KG1 (cell line): ENCODE measurements around the gene FOXE1.

Experiments
- DNase-seq: peaks from one replicate; lab custom pipeline; 2025; lab: John Stamatoyannopoulos, UW

The FOXE1 gene

DNA sequence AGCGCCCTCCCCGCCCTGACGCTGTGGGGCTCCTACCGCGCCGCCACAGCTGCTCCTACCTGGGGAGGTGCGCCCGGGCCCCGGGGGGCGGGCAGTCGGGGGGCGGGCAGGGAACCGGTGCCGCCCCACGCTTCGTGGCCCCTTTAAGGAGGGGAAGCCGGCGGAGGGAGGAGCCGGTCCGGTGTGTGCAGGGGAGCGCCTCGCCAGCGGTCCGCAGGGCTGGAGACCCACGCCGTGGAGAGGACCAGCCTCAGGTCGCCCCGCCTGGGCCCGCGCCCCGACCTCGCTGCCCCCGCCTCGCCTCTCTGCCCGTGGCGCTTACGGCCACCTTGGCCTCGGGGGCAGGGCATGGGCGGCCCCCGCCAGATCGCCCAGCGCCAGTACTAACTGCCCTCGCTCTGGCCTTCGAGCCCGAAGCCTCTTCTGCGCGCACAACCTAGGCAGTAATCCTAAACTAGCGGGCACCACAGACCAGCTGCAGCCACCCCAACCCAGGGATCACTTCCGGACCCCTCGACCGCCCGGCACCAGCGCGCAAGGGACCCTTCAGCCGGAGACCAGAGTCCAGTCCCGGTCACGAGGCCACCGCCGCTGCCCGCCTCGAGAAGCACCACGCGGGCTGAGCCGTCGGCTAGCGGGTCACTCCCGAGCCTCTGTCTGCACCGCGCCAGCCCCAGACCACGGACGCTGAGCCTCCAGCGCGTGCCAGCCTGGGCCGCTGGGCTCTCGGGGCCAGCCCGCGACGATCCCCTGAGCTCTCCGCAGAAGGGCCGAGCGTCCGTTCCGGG is at the start of gene FOXE1:
FOXE1 (plus strand) TSS at position 171 of the 788 bp plus-strand sequence. CDS start 689 bp downstream, outside the sequence.
- no peak for DNase-seq

DNA sequence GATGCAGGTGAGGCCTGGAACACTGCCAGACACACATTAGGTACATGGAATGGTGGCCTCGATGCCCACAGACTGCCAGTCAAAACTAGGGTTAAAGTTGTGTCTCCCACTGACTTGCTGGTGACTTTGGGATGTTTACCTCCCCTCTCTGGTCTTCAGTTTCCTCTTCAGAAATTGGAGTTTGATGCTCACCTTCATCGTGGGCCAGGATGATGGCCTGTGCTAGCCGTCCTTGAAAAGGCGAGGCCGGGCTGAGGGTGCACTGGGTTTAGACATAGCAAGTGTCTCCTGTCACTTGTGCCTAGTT is 49.0 kb upstream of the FOXE1 start:
- no peak for DNase-seq

DNA sequence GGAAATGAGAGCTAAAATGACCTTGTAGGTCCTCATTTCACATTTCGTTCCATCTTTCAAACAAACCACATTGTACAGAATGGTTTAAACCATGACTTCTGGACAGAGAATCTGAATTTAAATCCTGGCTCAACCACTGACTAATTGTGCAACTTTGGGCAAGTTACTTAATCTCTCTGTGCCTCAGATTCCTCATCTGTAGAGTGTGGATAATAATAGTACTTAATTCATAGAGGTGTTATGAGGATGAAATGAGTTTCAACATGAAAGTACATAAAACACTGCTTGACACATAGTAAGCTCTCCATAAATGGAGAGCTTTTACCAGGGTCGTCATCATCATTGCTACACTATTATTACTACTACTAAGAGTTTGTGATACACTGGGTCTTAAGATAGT is 46.3 kb upstream of the FOXE1 start:
- DNase-seq = no peak

DNA sequence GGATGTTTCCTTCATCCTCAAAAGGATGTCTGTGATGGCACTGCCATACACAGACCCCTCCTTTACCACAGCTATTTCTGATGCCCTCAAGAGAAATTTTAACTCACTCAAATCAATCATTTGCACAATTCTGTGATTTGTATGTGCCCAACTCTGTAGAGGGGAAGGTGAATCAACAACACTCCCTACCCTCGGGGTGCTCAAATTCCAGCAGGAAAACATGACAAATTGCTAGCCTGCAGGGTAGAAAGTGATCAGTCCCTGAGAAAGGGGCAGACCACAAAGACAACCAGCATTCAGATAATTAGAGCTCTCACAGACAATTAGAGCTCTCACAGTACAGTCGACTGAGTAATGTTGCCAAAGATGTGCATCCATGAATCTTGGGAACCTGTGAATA is 45.3 kb upstream of the FOXE1 start:
- no peak for DNase-seq

DNA sequence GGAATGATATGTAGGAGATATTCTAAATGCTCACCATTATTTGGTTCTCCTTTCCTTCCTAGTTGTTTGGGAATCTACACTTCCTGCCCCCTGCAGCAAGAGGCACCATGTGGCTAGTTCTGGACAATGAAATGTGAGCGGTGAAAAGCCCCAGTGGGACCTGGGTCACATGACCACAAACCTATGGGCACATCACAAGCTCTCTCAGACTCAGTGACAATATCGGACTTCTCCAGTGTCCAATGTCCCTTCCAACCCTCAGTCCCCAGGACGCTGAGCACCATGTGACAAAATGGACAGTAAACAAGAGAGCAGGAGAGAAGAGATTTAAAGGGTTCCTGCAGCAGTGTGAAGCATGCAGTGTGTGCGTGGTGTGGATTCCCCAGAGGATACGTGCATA is 44.6 kb upstream of the FOXE1 start:
- DNase-seq = no peak

DNA sequence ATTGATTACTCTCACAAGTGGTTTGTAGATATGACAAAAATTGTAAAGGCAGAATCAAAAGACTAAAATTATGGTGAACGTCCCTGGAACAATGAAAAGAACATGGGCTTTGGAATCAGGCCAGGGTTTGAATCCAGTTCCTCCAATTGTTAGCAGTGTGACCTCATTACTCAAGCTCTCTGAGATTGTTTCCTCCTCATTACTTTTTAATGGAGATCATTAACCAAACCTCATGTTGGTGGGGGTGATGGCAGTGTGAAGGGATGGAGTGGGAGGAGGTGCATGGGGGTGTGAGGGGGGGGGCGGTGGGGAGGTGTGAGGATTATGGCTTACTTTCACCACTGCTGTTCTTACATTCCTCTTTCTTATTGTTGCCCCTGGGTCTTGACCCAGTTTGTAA is 44.1 kb upstream of the FOXE1 start:
- DNase-seq = no peak

DNA sequence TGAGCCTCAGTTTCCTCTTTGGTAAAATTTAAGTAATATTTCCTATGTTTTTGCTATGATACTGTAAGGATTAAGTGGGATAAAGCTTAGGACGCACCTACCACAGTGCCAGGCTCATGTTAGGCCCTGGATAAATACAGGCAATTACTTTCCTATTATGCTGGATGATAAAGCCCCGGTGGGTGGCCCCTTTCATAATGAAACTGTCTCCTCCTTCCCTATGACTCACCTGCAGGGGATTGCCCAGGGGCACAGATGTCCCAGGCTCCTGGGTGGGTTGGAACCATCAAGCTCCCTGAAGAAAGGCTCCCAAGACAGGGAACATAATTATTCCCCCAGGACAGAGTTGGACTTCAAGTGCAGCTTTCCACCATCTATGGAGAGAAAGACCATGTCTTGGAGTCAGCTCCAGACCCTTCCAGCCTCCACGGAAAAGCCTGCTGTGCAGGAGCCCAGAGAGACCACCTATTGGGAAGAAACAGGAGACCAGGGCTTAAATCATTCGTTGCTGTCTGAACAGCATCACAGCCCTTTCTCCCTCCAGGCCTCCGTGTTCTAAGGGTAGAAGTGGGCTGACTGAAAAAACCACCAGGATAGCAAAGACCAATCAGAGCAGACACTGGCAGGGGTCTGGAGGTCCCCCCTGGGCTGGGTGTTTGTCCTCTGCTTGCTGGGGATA is 43.2 kb upstream of the FOXE1 start:
- no peak for DNase-seq

DNA sequence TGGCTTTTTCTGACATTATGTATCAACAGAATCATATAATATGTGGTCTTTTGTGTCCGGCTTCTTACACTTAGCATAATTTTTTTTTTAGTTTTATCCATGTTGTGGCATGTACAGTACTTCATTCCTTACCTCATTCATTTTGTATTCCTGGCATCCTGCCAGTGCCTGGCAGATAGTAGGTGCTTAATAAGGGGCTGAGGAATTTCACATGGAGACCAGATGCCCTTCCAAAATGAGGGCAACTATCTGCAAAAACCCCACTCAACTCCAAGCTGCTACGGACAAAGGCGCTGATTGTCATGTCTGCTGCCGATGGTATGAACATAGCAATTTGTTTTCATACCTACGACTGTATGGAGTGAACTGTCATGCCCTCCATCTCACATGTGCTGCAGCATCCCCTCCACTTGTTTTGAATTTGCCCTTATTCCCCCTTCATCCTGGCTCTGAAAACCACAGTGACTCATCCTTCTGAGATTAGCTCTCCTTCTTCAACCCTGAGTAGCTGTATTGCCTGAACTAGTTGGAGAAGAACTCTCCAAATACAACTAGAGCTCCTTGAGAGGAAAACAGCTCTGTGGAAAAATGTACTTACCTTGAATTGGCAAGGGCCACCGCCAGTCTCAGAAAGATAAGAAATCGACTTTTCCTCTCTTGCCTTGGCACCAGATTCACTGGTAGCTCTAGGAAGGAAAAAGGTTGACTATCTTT is 41.3 kb upstream of the FOXE1 start:
- no peak for DNase-seq

DNA sequence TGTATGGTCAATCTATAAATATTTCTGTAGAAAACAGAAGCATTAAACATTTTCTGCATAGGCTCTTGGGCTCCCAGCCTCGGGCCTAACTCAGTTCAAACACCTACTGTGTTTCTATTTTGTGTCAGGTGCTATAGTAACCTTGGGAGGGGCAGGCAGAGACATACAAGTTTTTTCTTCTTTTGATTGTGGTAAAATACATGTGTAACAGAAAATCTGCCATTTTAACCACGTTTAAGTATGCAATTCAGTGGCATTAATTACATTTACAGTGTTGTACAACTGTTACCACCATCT is 40.8 kb upstream of the FOXE1 start:
- DNase-seq = no peak

DNA sequence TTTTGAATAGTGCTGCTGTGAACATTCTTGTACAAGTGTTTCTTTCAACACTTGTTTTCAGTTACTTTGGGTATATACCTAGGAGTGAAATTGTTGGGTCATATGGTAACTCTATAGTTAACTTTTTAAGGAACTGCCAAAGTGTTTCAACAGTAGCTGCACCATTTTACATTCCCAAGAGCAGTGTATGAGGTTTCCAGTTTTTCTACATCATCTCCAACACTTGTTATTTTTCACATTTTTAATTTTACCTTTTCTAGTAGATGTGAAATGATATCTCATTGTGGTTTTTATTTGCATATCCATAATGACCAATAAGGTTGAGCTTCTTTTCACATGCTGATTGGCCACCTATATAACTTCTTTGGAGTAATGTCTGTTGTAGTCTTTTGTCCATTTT is 40.0 kb upstream of the FOXE1 start:
- DNase-seq = no peak

DNA sequence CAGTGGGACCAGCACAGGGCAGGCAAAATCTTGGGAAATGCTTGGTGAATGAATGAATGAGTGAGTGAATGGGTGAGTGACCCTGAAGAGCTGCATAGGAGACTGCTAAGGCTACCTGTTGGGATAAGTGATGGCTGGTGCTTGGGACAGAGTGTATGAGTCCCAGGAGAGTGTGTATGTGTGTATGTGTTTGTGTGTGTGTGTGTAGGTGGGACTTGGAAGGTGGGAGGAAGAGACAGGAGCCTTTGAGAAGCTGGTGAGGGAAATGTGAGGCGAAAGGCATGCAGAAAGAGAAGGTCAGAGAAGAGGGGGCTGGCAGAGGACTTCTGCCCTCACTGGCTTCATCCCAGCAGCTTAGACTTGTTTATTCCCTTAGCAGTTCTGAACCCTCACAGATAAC is 33.3 kb upstream of the FOXE1 start:
- no peak for DNase-seq

DNA sequence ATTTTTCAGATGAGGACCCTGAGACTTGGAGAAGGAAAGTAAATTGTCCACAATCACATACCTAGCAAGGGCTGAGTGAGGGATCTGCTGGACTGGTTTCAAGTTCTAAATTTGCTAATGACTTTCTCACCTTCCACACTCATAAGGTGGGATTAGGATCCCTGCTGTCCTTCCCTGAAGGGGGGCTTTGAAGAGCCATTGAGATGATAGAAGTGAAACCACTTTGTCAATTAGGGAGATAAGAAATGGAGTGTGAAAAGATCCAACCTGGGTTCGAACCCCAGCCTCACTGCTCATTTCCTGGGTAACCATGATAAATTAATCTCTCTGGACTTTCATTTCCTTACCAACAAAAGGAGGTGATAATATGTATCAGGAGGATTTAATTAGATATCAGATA is 32.7 kb upstream of the FOXE1 start:
- no peak for DNase-seq

DNA sequence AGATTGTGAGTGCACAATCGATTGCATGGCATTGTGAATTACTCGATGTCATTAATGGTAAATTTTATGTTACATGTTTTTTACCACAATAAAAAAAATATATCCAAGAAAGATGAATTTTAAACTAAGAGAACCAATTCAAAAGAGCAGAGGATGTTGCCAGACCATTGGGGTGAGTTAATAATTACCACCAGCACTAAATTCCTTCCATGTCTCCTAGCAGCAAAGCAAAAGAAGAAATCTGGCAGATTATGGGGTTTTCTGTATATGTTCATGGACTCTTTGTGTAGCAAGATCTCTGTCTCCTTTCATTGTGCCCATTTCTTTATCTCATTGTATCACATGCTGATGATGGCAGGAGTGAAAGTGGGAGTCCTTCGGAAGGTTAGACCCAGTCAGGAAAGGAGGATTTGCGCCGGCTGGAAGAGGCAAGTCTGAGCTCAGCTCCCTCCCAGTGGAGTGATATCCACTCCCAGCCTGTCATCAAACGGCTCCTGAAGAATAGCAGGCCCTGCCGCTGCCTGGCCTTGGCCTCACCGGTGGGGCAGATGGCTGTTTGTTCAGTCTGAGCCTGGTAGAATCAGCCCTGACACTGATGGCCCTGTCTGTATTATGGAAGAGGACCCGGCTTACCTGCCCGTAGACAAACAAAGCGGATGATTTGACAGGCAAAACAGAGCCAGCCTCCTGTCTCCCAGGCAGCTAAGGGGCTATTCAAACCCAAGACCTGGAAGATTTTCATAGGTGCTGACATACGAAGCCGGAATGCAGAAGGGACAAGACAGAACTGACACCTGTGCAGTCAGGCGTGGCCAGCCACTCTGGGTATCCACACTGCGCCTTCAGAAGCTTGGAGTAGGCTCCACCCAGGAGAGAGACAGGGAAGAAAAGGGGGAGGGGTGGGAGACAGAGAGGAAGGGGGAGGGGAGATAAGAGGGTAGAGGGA is 21.9 kb upstream of the FOXE1 start:
- no peak for DNase-seq

DNA sequence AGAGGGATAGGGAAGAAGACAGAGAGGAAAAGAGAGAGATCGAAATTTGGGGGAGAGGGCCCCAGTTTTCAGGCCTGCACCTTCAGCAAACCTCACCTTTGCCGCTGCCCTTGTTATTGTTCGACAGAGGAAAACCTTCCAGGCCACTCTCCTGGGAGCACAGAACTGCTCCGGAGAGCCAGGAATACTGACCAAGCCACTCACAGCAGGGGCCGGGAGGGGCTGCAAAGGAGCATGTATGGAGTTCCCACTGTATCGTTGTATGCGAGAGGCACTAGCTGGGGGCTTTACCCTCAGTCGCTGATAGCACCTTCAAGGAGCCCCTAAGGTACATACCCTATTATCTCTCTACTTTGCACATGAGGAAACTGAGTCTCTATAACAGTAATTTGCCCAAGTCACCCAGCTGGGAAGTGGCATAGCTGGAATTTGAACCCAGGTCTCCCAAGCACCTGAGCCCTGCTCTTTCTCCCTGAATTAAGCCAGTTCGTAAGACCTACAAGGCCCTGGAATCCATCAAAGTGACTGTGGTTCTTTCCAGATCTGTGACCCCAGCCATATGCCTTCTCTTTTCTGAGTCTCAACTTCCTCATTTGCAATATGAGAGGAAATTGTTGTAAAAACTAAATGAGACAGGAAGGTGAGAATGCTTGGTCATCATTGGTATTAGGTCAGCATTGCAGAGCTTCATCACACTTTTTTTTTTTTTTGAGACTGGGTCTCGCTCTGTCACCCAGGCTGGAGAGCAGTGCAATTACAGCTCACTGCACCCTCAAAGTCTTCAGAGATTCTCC is 21.0 kb upstream of the FOXE1 start:
- DNase-seq = no peak

DNA sequence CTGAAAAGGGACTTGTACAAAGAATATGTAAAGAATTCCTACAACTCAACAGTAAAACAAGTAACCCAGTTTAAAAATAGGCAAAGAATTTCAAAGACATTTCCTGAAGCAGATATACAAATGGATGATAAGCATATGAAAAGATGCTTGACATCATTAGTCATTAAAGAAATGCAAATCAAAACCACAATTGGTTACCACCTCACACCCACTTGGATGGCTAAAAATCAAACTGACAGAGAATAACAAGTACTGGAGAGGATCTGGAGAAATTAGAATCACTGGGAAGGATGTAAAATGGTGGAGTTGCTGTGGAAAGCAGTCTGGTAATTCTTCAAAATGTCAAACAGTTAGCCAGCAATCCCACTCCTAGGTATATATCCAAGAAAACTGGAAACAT is 12.5 kb upstream of the FOXE1 start:
- DNase-seq = no peak

DNA sequence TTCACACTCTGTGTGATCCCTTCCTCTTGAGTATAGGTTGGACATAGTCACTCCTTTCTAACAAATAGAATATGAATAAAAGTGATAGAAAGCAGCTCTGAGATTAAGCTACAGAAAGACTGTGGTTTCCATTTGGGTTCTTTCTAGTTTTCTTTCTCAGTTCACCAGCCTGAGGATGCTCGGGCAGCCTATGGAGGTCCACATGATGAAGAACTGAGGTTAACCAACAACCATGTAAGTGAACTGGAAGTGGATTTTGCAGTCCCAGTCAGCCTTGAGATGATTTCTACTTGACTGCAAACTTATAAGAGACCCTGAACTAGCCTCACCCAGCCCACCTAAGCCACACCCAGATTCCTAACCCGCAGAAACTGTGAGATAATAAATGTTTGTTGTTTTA is 10.1 kb upstream of the FOXE1 start:
- no peak for DNase-seq

DNA sequence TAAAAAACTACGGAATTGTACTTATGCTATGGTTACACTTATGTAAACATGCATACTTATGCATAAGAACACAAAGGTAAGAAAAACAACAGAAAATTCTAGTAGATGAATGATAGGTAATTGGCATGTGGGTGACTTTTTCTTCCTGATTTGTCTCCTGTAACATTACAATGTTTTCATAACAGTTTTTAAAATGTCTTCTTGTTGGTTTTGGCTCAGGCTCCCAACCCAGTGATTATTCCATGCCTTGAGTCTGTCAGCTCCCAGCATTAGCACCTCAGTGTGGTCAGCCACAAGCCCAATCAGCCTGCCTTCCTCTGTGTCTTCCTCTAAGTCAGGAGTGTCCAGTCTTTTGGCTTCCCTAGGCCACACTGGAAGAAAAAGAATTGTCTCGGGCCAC is 7.9 kb upstream of the FOXE1 start:
- no peak for DNase-seq

DNA sequence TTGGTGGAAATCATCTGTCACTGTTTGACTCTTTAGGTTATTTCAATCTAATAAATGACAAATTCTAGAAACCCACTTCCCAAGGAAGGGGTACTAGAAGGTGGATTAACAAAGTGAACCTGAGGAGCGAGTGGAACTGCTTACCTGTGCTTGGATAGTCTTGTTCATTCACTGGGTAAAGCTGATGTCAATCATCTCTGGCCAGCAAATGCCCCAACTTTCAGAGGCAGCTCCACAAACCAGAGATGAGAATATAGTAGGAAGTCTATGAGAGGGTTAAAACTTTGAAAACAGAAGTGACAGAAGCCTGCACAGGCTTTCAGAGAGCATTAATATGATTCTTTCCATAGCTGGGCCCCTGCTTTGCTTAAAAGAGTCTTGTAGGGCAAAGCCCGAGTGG is 7.3 kb upstream of the FOXE1 start:
- DNase-seq = no peak

DNA sequence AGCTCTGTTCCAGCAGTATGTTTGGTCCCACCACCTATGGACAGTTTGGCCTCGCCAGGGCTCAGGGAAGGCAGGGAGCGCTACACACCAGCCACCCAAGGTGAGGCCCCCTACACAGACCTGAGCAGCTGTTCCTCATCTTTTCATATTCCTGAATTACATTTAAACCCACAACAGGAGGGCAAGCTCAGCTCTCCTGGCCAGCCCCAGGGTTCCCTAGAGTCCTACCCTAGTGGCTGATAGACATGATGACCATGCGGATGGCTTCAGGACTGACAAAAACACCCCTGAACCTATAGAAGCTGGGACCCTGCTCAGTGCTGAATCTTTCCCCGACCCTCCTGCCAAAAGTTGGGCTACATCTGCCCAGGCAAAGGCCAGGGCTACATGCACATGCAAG is 6.7 kb upstream of the FOXE1 start:
- no peak for DNase-seq

DNA sequence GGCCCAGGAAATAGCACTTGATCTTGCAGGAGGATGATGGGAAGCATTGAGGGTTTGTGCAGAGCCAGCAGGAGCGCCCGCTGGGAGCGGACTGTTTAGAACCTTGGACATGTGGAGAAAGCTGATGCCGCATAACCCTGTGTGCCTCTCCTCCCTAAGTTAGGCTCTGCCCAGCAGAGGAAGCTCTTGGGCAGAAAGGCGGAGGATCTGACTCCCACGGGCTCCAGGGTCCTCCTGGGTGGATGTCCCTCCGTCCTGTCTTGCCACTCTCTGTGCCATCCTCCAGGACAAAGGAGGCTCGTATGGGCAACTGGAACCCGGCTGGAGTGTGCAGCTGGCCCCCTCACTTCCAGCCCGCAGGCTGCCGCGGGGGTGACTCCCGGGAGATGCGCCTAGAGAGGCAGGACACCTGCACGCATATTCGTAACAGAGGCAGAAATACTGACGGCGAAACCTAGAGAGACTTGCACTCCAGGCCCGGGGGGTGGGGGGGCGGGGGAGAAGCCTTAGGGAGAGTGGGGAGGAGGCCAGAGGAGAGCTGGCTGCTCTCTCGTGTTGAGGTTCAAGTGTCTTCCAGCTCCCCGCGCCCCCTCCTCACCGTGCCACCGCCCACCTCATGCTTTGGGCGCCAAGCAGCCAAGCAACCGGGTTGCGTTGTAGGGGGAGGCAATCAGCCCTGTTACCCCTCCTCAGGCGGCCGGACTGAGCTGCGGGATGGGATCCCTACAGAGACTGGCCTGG is 5.4 kb upstream of the FOXE1 start:
- no peak for DNase-seq

DNA sequence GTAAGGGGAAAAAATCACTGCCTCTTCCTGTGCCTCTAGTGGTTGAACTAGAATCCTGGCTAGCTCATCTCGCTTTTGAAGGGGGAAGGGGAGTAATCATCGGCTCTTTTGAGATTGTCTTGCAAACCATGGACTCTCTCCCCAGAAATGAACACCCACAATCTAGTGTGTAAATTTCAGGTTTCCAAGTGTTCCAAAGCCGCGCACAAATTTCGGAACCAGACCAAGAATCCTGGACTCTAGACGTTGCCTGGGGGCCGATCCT is 4.9 kb upstream of the FOXE1 start:
- DNase-seq = no peak
